ENCODE results near the gene AGR2.

DNA sequence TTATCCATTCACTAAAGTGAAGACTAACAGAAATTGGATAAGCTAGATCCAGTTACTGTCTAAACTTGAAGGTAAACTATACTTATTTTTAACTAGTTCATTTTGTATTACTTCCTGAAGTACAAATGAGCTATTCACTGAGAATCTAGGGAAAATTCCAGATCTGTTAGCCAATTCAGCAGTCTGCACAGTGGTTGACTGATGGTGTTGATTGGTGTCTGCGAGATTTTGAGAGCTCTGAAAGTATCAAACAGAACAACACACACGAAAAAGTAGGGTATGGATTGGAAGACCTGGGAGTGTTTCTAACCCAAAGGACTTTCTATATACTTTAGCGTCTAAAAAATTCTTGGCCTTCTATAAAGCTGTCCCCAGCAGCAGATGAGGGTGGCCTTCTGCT is 33.6 kb upstream of the AGR2 start:
- no peak for TF ChIP-seq POLR2A (IDR thresholded peaks at IDR 0.05)
- TF ChIP-seq, protein P1, sequence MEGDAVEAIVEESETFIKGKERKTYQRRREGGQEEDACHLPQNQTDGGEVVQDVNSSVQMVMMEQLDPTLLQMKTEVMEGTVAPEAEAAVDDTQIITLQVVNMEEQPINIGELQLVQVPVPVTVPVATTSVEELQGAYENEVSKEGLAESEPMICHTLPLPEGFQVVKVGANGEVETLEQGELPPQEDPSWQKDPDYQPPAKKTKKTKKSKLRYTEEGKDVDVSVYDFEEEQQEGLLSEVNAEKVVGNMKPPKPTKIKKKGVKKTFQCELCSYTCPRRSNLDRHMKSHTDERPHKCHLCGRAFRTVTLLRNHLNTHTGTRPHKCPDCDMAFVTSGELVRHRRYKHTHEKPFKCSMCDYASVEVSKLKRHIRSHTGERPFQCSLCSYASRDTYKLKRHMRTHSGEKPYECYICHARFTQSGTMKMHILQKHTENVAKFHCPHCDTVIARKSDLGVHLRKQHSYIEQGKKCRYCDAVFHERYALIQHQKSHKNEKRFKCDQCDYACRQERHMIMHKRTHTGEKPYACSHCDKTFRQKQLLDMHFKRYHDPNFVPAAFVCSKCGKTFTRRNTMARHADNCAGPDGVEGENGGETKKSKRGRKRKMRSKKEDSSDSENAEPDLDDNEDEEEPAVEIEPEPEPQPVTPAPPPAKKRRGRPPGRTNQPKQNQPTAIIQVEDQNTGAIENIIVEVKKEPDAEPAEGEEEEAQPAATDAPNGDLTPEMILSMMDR (IDR thresholded peaks at IDR 0.05) = no peak

Data from lower leg skin (tissue), 3 donors.